Osteocyte (in vitro differentiated cells): ENCODE data around the gene MTHFD1. TPM values are rescaled to one million over a fixed set of nuclear protein-coding genes. Genes with fewer than 3 reads are reported as not detected.
"Not testable (repeated sequence)": the region's sequence is repeated elsewhere in the genome, so short reads cannot be mapped to it uniquely, and the experiment has no call there.

Experiments used
- DNase-seq: peaks from one replicate; pipeline ENCODE4 v3.0.0; 2021; ENCODE audit warnings: mixed read lengths; ENCODE audit not compliant: unreplicated experiment; ENCODE audit errors: extremely low spot score
- H3K27ac Mint-ChIP-seq: one replicate; pipeline ENCODE4 v1.8.0; 2021; ENCODE audit warnings: mild to moderate bottlenecking, mixed read lengths; ENCODE audit not compliant: unreplicated experiment
- H3K27me3 Mint-ChIP-seq: one replicate; pipeline ENCODE4 v1.8.0; 2021; ENCODE audit warnings: mixed read lengths; ENCODE audit not compliant: unreplicated experiment
- H3K36me3 Mint-ChIP-seq: one replicate; pipeline ENCODE4 v1.8.0; 2021; ENCODE audit warnings: mixed read lengths; ENCODE audit not compliant: unreplicated experiment
- H3K4me1 Mint-ChIP-seq: one replicate; pipeline ENCODE4 v1.8.0; 2021; ENCODE audit warnings: mixed read lengths; ENCODE audit not compliant: unreplicated experiment
- H3K4me3 Mint-ChIP-seq: one replicate; pipeline ENCODE4 v1.8.0; 2021; ENCODE audit warnings: mild to moderate bottlenecking, moderate library complexity, mixed read lengths; ENCODE audit not compliant: unreplicated experiment
- H3K9me3 Mint-ChIP-seq: one replicate; pipeline ENCODE4 v1.8.0; 2021; ENCODE audit warnings: mixed read lengths; ENCODE audit not compliant: unreplicated experiment
- total RNA-seq: library from RNA; stranded (reverse); gene quantifications from 2 replicates; pipeline ENCODE4 v1.2.1, GENCODE V29; 2021
- TF ChIP-seq, protein P1 (sequence below): fragments of 200-600 bp; sonication (generic); IDR thresholded peaks from 2 replicates; pipeline ENCODE4 v1.5.0; 2021; ENCODE audit warnings: antibody characterized with exemption, mild to moderate bottlenecking, moderate library complexity

The MTHFD1 gene
- total RNA-seq, 1 donor from 2014 or later, result 77.8 TPM

DNA sequence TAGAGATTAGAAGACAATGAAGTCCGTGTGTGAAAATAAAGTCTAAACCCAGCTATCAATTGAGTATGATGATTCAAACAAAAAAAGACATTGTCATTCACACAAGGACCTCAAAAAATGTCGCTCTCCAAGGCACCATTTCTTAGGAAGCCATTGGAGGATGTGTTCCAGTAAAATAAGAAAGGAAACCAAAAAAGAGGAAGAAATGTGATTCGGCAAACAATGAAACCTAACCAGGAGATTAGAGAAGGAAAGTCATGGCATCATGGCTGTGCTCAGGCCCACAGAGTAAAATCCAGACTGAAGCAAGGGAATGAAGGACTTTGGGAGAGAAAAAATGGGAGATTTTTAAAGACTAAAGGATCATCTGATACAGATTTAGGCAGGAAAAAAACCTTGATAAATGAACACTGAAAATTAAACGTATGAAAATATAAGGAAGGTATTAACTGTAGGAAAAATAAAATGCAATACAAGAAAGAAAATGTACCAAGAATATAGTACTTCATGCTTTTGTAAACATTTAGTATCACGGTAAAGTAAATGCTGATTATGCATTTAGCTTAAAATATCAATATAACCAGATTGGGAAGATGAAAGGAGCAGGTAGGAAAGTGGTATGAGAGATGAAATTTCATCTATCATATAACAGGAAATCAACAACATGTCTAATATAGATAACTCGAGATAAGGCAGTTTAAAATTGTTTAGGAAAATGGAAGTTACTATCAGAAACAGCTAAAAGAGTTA is 38.2 kb upstream of the MTHFD1 start:
- H3K27ac Mint-ChIP-seq, result no peak overlapping the region
- no peak overlapping the region for H3K4me3 Mint-ChIP-seq
- no peak for DNase-seq
- H3K4me1 Mint-ChIP-seq, result no peaks in the 10 kb centered on the region
- no peaks in the 10 kb centered on the region for H3K36me3 Mint-ChIP-seq
- H3K9me3 Mint-ChIP-seq, result no peaks in the 10 kb centered on the region
- TF ChIP-seq, protein P1, sequence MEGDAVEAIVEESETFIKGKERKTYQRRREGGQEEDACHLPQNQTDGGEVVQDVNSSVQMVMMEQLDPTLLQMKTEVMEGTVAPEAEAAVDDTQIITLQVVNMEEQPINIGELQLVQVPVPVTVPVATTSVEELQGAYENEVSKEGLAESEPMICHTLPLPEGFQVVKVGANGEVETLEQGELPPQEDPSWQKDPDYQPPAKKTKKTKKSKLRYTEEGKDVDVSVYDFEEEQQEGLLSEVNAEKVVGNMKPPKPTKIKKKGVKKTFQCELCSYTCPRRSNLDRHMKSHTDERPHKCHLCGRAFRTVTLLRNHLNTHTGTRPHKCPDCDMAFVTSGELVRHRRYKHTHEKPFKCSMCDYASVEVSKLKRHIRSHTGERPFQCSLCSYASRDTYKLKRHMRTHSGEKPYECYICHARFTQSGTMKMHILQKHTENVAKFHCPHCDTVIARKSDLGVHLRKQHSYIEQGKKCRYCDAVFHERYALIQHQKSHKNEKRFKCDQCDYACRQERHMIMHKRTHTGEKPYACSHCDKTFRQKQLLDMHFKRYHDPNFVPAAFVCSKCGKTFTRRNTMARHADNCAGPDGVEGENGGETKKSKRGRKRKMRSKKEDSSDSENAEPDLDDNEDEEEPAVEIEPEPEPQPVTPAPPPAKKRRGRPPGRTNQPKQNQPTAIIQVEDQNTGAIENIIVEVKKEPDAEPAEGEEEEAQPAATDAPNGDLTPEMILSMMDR, result no peak
- H3K27me3 Mint-ChIP-seq, result no peaks in the 10 kb centered on the region

DNA sequence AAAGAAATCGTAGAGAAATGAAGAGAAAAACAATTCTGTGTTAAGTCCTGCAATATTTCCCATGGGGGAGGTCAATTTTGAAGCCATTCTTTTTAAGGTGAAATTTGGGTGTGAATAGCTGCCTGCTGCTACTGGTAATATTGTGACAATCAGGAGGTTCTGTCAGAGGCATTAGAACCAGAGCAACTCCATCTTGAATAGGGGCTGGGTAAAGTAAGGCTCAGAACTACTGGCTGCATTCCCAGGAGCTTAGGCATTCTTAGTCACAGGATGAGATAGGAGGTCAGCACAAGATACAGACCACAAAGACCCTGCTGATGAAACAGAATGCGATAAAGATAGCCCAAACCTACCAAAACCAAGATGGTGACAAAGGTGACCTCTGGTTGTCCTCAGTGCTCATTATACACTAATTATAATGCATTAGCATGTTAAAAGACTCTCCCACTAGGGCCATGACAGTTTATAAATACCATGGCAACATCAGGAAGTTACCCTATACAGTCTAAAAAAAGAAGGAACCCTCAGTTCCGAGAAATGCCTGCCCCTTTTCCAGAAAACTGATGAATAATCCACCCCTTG is 24.8 kb upstream of the MTHFD1 start:
- no peaks in the 10 kb centered on the region for H3K4me1 Mint-ChIP-seq
- DNase-seq, result peak; percentile 8

DNA sequence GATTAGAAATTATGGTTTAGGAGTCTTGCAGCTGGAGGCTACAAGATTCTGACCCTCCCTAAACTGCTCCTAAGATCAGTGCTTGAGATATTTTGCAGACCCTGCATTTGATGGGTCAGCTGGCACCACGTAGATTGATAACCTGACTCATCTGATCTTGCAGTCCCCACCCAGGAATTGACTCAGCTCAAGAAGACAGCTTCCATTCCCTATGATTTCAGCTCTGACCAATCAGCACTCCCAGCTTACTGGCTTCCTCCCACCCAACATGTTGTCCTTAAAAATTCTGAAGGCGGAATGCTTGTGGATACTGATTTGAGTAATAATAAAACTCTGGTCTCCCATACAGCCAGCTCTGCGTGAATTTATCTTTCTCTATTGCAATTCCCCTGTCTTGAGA is 23.2 kb upstream of the MTHFD1 start:
- H3K4me3 Mint-ChIP-seq, result no peak overlapping the region
- no peak overlapping the region for H3K27ac Mint-ChIP-seq
- H3K36me3 Mint-ChIP-seq, result no peaks in the 10 kb centered on the region
- H3K9me3 Mint-ChIP-seq, result no peaks in the 10 kb centered on the region
- peak; percentile 34 for DNase-seq
- TF ChIP-seq, protein P1, result no peak
- no peaks in the 10 kb centered on the region for H3K4me1 Mint-ChIP-seq
- H3K27me3 Mint-ChIP-seq, result no peaks in the 10 kb centered on the region

More for the DNA sequence above, 24.8 kb upstream of the MTHFD1 start:
- no peaks in the 10 kb centered on the region for H3K9me3 Mint-ChIP-seq
- no peak overlapping the region for H3K27ac Mint-ChIP-seq
- H3K36me3 Mint-ChIP-seq, result no peaks in the 10 kb centered on the region
- no peak overlapping the region for H3K4me3 Mint-ChIP-seq
- H3K27me3 Mint-ChIP-seq, result no peaks in the 10 kb centered on the region
- TF ChIP-seq, protein P1, result no peak

DNA sequence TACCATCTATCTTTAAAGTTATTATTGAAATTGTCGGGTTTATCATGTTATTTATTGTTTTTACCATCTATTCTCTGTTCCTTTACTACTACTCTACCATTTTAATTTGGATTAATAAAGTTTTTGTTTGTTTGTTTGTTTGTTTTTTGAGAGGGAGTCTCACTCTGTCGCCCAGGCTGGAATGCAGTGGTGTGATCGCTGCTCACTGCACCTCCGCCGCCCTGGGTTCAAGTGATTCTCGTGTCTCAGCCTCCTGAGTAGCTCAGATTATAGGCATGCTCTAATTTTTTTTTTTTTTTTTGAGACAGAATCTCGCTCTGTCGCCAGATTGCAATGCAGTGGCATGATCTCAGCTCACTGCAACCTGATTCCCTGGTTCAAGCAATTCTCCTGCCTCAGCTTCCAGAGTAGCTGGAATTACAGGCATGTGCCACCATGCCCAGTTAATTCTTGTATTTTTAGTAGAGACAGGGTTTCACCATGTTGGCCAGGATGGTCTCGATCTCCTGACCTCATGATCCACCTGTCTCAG is 22.7 kb upstream of the MTHFD1 start:
- not testable (repeated sequence) for H3K27ac Mint-ChIP-seq, H3K9me3 Mint-ChIP-seq, H3K4me3 Mint-ChIP-seq, H3K36me3 Mint-ChIP-seq, H3K4me1 Mint-ChIP-seq, H3K27me3 Mint-ChIP-seq
- peak; percentile 66 for DNase-seq

DNA sequence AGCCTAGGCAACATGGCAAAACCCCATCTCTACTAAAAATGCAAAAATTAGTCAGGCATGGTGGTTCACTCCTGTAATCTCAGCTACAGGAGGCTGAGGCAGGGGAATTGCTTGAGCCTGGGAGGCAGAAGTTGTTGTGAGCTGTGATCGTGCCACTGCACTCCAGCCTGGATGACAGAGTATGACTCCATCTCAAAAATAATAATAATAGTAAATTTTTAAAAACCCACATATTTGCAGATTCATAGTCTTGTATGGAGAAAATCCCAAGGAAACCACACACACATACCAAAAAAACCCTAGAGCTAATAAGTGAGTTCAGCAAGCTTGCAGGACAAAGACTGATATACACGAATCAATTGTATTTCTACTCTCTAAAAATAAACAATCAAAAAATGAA is 19.0 kb upstream of the MTHFD1 start:
- TF ChIP-seq, protein P1, result no peak
- DNase-seq, result no peak
- Mint-ChIP-seq H3K27me3 (no peaks in the 10 kb centered on the region), H3K27ac (no peak overlapping the region), H3K4me3 (no peak overlapping the region), H3K9me3 (no peaks in the 10 kb centered on the region), H3K4me1 (no peaks in the 10 kb centered on the region), H3K36me3 (no peaks in the 10 kb centered on the region)
